Stomach (tissue), 4 donors: ENCODE measurements around the gene NLRC5.

Source experiments
- EP300 ChIP-seq: sonication (generic); formaldehyde crosslinking; IDR thresholded peaks from one replicate; pipeline ENCODE4 v1.6.1; 2017; ENCODE audit warnings: antibody characterized with exemption
- POLR2A ChIP-seq, 4 donors: fragments of 450-650 bp; IDR thresholded peaks; one replicate each; pipeline ENCODE4 v1.6.1; 2016; ENCODE audit warnings: antibody characterized with exemption in 4 of 4, control low read depth in 2 of 4, mild to moderate bottlenecking in 1 of 4, moderate library complexity in 1 of 4
- TF ChIP-seq, protein P1 (sequence below), 7 experiments: fragments of 450-650 bp in 4 of 7; fragments of 200-600 bp in 3 of 7; sonication (generic) in 3 of 7; IDR thresholded peaks; one replicate each; pipeline ENCODE4 v1.5.1; 2016 to 2019; ENCODE audit warnings: antibody characterized with exemption in 7 of 7, control low read depth in 2 of 7, mild to moderate bottlenecking in 1 of 7

DNA sequence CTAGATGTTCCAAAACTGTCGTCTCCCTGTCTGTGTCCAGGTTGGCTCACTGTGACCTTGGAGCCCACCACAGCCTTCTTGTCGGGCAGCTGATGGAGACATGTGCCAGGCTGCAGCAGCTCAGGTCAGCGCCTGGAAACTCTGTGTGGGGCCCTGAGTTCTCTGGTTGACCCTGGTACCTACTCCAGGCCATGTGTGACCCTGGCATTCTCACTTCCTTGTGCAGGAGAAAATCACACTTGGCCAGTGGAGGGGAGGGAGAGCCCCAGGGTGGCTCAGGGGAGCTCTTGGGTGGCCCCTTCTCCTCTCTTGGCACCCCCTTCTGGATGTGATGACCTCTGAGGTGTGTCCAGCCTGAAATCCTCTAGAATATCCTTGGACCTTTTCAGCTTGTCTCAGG lies 78.0 kb downstream of the NLRC5 start:
- TF ChIP-seq, protein P1, sequence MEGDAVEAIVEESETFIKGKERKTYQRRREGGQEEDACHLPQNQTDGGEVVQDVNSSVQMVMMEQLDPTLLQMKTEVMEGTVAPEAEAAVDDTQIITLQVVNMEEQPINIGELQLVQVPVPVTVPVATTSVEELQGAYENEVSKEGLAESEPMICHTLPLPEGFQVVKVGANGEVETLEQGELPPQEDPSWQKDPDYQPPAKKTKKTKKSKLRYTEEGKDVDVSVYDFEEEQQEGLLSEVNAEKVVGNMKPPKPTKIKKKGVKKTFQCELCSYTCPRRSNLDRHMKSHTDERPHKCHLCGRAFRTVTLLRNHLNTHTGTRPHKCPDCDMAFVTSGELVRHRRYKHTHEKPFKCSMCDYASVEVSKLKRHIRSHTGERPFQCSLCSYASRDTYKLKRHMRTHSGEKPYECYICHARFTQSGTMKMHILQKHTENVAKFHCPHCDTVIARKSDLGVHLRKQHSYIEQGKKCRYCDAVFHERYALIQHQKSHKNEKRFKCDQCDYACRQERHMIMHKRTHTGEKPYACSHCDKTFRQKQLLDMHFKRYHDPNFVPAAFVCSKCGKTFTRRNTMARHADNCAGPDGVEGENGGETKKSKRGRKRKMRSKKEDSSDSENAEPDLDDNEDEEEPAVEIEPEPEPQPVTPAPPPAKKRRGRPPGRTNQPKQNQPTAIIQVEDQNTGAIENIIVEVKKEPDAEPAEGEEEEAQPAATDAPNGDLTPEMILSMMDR (IDR thresholded peaks at IDR 0.05) = no peak
- TF ChIP-seq EP300 (no peak), POLR2A (IDR thresholded peaks at IDR 0.05) (no peak)
